K562 (cell line): ENCODE results near the gene ITGAL. TPM values are rescaled to one million over a fixed set of nuclear protein-coding genes. Genes with fewer than 3 reads are reported as not detected.

Source experiments
- DLX4 ChIP-seq: fragments of 250-450 bp; sonication (Bioruptor Pico); IDR thresholded peaks from 2 replicates; pipeline ENCODE4 v1.6.1; 2021; ENCODE audit warnings: mild to moderate bottlenecking
- E4F1 ChIP-seq: fragments of 250-450 bp; sonication (Bioruptor Pico); IDR thresholded peaks from 2 replicates; pipeline ENCODE4 v1.5.0; 2021; ENCODE audit warnings: mild to moderate bottlenecking, borderline replicate concordance
- ETV1 ChIP-seq: fragments of 450-650 bp; conservative IDR thresholded peaks from 2 replicates; pipeline ENCODE4 v1.6.1; 2016; ENCODE audit warnings: missing genetic modification characterization, control low read depth, low read depth, missing compliant biosample characterization
- ETV6 ChIP-seq, 3 experiments: fragments of 150-350 bp in 1 of 3; sonication (generic) in 1 of 3; formaldehyde crosslinking in 1 of 3; IDR thresholded peaks; 2 replicates each; pipeline versions ENCODE4 v1.6.1 to v1.8.0; 2014 to 2022; ENCODE audit warnings: borderline replicate concordance in 2 of 3, low read depth in 2 of 3, antibody characterized with exemption in 1 of 3, low read length in 1 of 3, mild to moderate bottlenecking in 1 of 3, missing genetic modification reagents in 1 of 3
- KAT8 ChIP-seq: fragments of 450-650 bp; IDR thresholded peaks from 2 replicates; pipeline ENCODE4 v1.6.1; 2016; ENCODE audit warnings: low read depth, mild to moderate bottlenecking
- KDM2B ChIP-seq: fragments of 250-450 bp; sonication (Bioruptor Pico); IDR thresholded peaks from 2 replicates; pipeline ENCODE4 v1.8.0; 2021; ENCODE audit warnings: mild to moderate bottlenecking, moderate library complexity
- NCOA4 ChIP-seq: fragments of 450-650 bp; IDR thresholded peaks from 2 replicates; pipeline ENCODE4 v1.6.1; 2018; ENCODE audit warnings: mild to moderate bottlenecking; ENCODE audit not compliant: partially characterized antibody
- NR4A1 ChIP-seq, 2 experiments: fragments of 250-450 bp in 1 of 2; fragments of 450-650 bp in 1 of 2; sonication (Bioruptor Pico) in 1 of 2; IDR thresholded peaks; 2 replicates each; pipeline versions ENCODE4 v1.4.0 to v1.6.1; 2016 to 2020; ENCODE audit warnings: mild to moderate bottlenecking in 2 of 2, missing compliant biosample characterization in 1 of 2, missing genetic modification characterization in 1 of 2, moderate library complexity in 1 of 2
- POLR2AphosphoS5 ChIP-seq: IDR thresholded peaks from 2 replicates; pipeline ENCODE4 v1.6.1; 2011; ENCODE audit warnings: mild to moderate bottlenecking, low read depth, low read length, moderate library complexity; ENCODE audit not compliant: control insufficient read depth, insufficient read depth
- PRPF4 ChIP-seq: fragments of 200-400 bp; formaldehyde crosslinking; IDR thresholded peaks from one replicate; pipeline ENCODE4 v1.6.1; 2017; ENCODE audit warnings: low read length, low read depth, mild to moderate bottlenecking; ENCODE audit not compliant: insufficient read depth, poor library complexity, severe bottlenecking
- RUNX1 ChIP-seq: sonication (generic); IDR thresholded peaks from 2 replicates; pipeline ENCODE4 v1.6.1; 2016; ENCODE audit warnings: antibody characterized with exemption, low read depth
- SRSF3 ChIP-seq: fragments of 200-400 bp; formaldehyde crosslinking; IDR thresholded peaks from 2 replicates; pipeline ENCODE4 v1.6.1; 2016; ENCODE audit warnings: mild to moderate bottlenecking, low read length, moderate library complexity; ENCODE audit not compliant: insufficient read depth
- TAF1 ChIP-seq: IDR thresholded peaks from 2 replicates; pipeline ENCODE4 v1.6.1; 2011; ENCODE audit warnings: mild to moderate bottlenecking, low read length, moderate library complexity; ENCODE audit not compliant: insufficient read depth, control insufficient read depth, severe bottlenecking; ENCODE audit errors: extremely low read depth
- U2AF1 ChIP-seq: fragments of 200-400 bp; formaldehyde crosslinking; optimal IDR thresholded peaks from 2 replicates; pipeline ENCODE3; 2017; ENCODE audit warnings: mild to moderate bottlenecking, low read depth, low read length, moderate library complexity
- ZBED1 ChIP-seq: IDR thresholded peaks from 2 replicates; pipeline ENCODE4 v1.6.1; 2014
- ZBTB5 ChIP-seq: fragments of 450-650 bp; IDR thresholded peaks from 2 replicates; pipeline ENCODE4 v1.6.1; 2017; ENCODE audit warnings: antibody characterized with exemption
- ZNF12 ChIP-seq: sonication (generic); formaldehyde crosslinking; IDR thresholded peaks from 2 replicates; pipeline ENCODE4 v1.4.0; 2020; ENCODE audit warnings: mild to moderate bottlenecking, missing genetic modification reagents
- ZNF282 ChIP-seq: sonication (generic); formaldehyde crosslinking; IDR thresholded peaks from 2 replicates; pipeline ENCODE4 v1.8.1; 2023; ENCODE audit warnings: missing genetic modification reagents
- ZNF395 ChIP-seq: fragments of 200-800 bp; sonication (Bioruptor generic); IDR thresholded peaks from 2 replicates; pipeline ENCODE4 v1.6.1; 2017; ENCODE audit warnings: missing genetic modification characterization, missing compliant biosample characterization
- polyA plus RNA-seq, 8 experiments: library from polyadenylated mRNA; depleted of rRNA in 4 of 8; stranded (reverse) in 5 of 8; unstranded in 3 of 8; fragments of >200 nt; fragmentation: Nextera tagmentation in 2 of 8; fragmentation: Illumina TruSeq in 1 of 8; extraction: Ambion mirVana in 2 of 8; extraction: Trizol in 1 of 8; gene quantifications; 2 replicates each; pipeline versions ENCODE4 v1.2.1 to v1.2.3, GENCODE V29; 2011 to 2014; ENCODE audit warnings: inconsistent platforms in 1 of 8, missing spikeins in 1 of 8
- total RNA-seq, 7 experiments: library from RNA; depleted of rRNA in 6 of 7; stranded (reverse); fragments of >200 nt in 6 of 7; fragmentation: Illumina TruSeq in 2 of 7; extraction: Trizol in 2 of 7; gene quantifications; 2 replicates each; pipeline versions ENCODE4 v1.2.1 to v1.2.3, GENCODE V29; 2011 to 2021; ENCODE audit warnings: low replicate concordance in 1 of 7

Gene ITGAL
- total and polyA plus RNA-seq, 9 of the 15 experiments (the other 6 are each of a cell fraction or from before 2014, with no cell fraction given), result 0.01 to 0.53 TPM; not detected in 7

- 0 out of 2 replicates have a peak, but pooled peaks have one; percentile 24 for TF ChIP-seq E4F1 (CRISPR knock-in tag)
- TF ChIP-seq ETV6 (IDR thresholded peaks at IDR 0.05; ENCODE audit: borderline replicate concordance in 1 of 2, low read depth in 2 of 2, low read length in 1 of 2), result no peak
- 0 out of 2 replicates have a peak, but pooled peaks have one; percentile 32 for TF ChIP-seq ETV6 (CRISPR knock-in tag; IDR thresholded peaks at IDR 0.05; ENCODE audit: borderline replicate concordance)
- TF ChIP-seq NR4A1 (CRISPR knock-in tag; IDR thresholded peaks at IDR 0.05), result no peak
- peak; percentile 62; the same call in 1 of the 2 replicates for TF ChIP-seq NR4A1 (tag; IDR thresholded peaks at IDR 0.05)
- TF ChIP-seq NCOA4, result no peak
- TF ChIP-seq KDM2B (CRISPR knock-in tag), result no peak
- TF ChIP-seq POLR2AphosphoS5, result peak; percentile 95
- TF ChIP-seq ZNF395 (CRISPR knock-in tag), result 0 out of 2 replicates have a peak, but pooled peaks have one; percentile 21
- no peak for TF ChIP-seq KAT8
- TF ChIP-seq PRPF4, result peak; percentile 87
- TF ChIP-seq U2AF1, result peak; percentile 82
- TF ChIP-seq TAF1, result peak; percentile 78
- no peak for TF ChIP-seq RUNX1
- TF ChIP-seq ZBTB5, result no peak
- no peak for TF ChIP-seq ZBED1
- 0 out of 2 replicates have a peak, but pooled peaks have one; percentile 68 for TF ChIP-seq SRSF3
- no peak for TF ChIP-seq ZNF12
- TF ChIP-seq ZNF282, result no peak
- peak; percentile 72 for TF ChIP-seq ETV1 (tag)
- TF ChIP-seq DLX4 (CRISPR knock-in tag), result no peak
Measured at GRCh38 chr16:30445408-30446202, 26.9 kb upstream of the ITGAL start, which contains the start of gene SEPHS2 (continued).
